SU-DHL-6 (cell line): ENCODE data around the gene G0S2.

Experiments
- EZH2phosphoT487 ChIP-seq: fragments of 200-600 bp; sonication (generic), shearing (Covaris generic); conservative IDR thresholded peaks from 2 replicates; pipeline ENCODE4 v1.6.1; 2018; ENCODE audit warnings: mild to moderate bottlenecking, antibody characterized with exemption, low read length, moderate library complexity, mixed read lengths
- TF ChIP-seq, protein P1 (sequence below): fragments of 200-600 bp; sonication (generic); IDR thresholded peaks from one replicate; pipeline ENCODE4 v1.5.1; 2017; ENCODE audit warnings: antibody characterized with exemption, mild to moderate bottlenecking, low read length, moderate library complexity; ENCODE audit not compliant: insufficient read depth, poor library complexity, severe bottlenecking

DNA sequence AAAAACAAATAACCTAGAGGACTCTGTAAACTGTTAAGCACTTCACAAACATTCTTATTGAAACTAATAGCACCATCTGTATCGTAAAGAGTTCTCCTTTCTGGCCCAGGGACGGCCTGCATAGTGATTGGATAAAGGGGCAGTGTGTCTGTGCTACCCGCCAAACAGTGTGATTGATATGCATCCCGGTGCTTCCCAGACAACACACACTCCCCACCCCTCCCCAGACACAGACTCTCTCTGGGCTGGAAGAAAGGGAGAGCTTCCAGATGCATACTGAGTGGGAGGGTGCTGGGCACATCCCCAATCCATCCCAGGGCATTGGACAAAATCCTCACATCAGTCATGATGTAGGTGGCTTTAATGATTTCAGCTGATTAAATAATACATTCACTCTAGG, 33.1 kb downstream of the G0S2 start:
- TF ChIP-seq, protein P1, sequence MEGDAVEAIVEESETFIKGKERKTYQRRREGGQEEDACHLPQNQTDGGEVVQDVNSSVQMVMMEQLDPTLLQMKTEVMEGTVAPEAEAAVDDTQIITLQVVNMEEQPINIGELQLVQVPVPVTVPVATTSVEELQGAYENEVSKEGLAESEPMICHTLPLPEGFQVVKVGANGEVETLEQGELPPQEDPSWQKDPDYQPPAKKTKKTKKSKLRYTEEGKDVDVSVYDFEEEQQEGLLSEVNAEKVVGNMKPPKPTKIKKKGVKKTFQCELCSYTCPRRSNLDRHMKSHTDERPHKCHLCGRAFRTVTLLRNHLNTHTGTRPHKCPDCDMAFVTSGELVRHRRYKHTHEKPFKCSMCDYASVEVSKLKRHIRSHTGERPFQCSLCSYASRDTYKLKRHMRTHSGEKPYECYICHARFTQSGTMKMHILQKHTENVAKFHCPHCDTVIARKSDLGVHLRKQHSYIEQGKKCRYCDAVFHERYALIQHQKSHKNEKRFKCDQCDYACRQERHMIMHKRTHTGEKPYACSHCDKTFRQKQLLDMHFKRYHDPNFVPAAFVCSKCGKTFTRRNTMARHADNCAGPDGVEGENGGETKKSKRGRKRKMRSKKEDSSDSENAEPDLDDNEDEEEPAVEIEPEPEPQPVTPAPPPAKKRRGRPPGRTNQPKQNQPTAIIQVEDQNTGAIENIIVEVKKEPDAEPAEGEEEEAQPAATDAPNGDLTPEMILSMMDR, result no peak
- TF ChIP-seq EZH2phosphoT487, result no peak
